Parietal lobe (tissue), 1 donor: ENCODE measurements around the gene COA6. TPM values are rescaled to one million over a fixed set of nuclear protein-coding genes. Genes with fewer than 3 reads are reported as not detected.

Experiments
- total RNA-seq: library from RNA; depleted of rRNA; stranded (reverse); fragments of >200 nt; gene quantifications from one replicate; pipeline ENCODE4 v1.2.3, GENCODE V29; 2014

COA6 gene
- total RNA-seq, result 10.3 TPM

DNA sequence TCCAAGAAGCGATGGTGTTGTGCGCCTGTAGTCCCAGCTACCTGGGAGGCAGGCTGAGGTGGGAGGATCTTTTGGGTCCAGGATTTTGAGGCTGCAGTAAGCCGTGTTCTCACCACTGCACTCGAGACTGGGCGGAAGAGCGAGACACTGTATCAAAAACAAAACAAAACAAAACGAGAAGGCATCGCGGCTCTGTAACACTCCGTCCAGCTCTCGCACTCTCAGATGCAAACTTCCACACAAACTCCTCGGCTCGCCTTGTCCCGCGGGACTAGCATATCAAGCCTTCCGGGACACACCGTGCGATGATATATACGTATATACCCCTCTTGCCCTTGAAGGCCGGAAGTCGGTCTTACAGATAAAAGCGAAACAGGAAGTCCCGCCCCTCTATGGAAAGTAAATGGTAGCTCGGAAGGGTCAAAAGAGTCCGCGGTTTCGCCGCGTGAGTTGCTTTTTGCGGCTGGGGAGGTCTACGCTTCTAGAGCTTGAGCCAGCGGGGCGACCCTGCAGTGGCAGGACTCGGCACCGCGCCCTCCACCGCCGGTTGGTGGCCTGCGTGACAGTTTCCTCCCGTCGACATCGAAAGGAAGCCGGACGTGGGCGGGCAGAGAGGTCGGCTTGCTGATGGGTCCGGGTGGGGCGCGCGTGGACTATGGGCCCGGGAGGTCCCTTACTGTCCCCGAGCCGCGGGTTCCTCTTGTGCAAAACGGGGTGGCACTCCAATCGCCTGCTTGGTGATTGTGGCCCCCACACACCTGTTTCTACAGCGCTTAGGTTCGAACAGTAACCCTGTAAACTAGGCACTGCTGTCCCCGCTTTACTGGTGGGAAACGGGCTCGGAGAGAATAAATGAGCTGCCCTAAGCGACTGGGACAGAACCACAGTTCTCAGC lies at the start of gene COA6:
COA6 (plus strand) TSS at position 393 of the 895 bp plus-strand sequence; CDS start at position 404, 11 bp downstream.

Other genes starting within 250 kb of the COA6 start
- 126 TPM for gene TARBP1, start 105.7 kb downstream of the COA6 start, total RNA-seq
- gene IRF2BP2, start 236.7 kb downstream of the COA6 start, total RNA-seq, result 94.5 TPM